GM18519 (cell line): Measurements from ENCODE around the gene PDGFA.
"Not testable (repeated sequence)": the region's sequence is repeated elsewhere in the genome, so short reads cannot be mapped to it uniquely, and the experiment has no call there.

Source experiments
- ATAC-seq: cut with Tn5 transposase; IDR thresholded peaks from one replicate; pipeline ENCODE4 v1.9.1; 2021; ENCODE audit warnings: mild to moderate bottlenecking, moderate library complexity; ENCODE audit not compliant: unreplicated experiment, low FRiP score

The PDGFA gene

DNA sequence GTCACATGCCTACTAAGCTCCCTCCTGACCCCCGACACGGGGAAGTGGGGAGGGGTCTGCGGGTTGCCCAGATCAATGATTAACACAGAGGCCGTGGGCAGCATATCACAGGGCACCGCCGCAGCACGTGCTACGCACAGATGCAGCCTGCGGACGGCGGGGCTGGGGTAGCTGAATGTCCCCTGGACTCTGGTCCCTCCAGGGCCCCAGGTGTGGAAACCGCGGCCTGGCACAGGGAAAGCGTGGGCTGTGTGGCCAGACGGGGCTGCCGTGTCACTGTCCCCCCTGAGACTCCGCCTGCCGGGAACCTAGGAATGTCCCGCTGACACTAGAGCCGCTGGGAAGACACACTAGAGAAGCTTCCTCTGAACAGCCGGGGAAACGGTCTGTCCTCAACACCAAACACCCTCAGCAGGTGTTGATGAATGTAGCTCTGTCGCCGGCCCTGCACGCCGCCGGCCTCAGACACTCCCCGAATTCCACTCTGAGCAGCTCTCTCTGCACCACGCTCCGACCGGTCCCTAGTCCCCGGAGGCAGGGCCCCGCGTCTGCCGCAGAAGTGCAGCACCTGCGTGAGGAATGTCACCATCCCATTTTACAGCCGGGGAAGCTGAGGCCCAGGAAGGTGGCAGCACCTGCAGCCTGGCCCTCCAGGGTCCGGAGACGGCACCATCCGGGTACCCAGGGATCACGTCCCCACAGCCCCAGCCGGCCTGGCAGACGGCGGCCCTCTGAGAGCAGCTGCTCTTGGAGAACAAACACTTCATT, 33.4 kb upstream of the PDGFA start:
- no peak for ATAC-seq

DNA sequence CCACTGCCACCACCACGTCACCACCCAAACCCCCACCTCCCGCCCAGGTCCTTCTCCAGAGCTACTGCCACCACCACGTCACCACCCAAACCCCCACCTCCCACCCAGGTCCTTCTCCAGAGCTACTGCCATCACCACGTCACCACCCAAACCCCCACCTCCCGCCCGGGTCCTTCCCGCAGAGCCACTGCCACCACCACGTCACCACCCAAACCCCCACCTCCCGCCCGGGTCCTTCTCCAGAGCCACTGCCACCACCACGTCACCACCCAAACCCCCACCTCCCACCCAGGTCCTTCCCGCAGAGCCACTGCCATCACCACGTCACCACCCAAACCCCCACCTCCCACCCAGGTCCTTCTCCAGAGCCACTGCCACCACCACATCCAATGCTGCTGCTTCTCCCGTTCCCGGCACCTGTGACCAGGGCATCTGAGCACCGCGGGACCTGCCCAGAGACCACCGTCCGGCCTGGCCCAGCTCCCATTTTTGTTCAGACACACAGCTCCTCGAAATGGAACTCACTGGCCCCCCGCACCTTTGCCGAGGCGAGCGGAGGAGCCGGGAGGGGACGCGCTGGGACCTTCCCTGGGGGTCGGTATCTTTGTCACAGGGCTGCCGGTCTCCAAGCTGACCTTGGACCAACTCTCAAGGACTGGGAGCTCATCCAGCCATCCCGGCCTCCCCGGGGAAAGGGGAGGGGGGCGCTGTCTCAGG, 32.7 kb upstream of the PDGFA start:
- not testable (repeated sequence) for ATAC-seq

DNA sequence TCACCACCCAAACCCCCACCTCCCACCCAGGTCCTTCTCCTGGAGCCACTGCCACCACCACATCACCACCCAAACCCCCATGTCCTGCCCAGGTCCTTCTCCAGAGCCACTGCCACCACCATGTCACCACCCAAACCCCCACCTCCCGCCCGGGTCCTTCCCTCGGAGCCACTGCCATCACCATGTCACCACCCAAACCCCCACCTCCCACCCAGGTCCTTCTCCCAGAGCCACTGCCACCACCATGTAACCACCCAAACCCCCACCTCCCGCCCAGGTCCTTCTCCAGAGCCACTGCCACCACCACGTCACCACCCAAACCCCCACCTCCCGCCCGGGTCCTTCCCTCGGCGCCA, 31.9 kb upstream of the PDGFA start:
- ATAC-seq: not testable (repeated sequence)

DNA sequence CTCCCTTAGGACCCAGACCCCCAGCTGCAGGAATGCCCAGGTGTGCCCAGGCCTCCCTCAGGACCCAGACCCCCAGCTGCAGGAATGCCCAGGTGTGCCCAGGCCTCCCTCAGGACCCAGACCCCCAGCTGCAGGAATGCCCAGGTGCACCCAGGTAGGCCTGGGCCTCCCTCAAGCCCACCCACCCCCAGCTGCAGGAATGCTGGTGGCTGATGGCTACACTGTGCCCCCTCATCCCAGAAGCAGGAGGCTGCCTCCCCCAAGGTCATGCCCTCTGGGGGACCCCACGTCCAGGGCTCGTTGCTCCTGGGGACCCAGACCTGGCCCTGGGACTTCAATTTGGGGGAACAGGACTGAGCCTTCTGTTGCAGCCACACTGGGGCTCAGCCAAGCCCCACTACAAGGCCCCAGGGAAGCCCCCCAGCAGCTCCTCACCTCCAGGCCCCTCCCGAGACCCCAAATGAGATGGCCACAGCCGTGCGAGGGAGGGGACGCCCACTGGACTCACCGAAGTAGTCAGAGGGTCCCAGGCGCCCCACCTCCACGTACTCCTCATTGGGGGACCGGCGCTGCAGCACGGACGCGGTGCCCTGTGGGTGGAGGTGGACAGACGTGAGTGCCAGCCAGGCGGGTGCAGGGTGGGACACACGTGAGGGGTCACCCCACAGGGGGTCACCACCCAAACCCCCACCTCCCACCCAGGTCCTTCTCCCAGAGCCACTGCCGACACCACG, 31.4 kb upstream of the PDGFA start:
- no peak for ATAC-seq

DNA sequence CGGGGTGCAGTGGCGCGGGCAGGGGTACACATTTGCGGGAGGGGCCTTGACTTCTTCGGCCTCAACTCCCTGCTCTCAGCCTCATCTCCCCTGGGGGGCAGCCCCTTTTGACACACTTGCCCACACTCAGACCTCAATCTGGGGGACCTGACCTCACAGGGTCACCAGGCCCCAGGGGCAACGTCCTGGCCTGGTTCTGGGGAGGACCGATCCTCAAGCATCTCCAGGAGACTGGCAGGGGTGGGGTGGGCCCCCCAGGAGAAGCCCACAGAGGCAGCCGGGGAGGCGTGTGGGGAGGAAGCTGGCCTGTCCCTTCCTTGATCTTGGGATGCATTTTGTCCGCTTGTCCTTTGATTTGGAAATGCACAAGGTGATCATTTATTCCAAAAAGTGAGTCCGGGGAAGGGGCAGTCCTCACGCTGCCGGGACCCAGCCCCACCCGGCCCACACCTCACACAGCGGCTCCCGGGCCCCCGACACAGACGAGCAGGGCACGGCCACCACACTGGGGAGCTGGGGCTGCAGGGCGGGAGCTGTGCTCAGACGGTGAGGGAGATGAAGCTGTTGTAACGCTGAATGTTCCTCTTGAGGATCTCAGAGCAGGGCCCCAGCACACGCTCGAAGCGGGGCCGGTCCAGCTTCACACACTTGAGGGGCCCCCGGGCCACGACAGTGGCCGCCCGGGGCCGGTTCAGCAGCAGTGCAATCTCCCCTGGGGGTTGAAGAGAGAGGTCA, 30.4 kb upstream of the PDGFA start:
- no peak for ATAC-seq

DNA sequence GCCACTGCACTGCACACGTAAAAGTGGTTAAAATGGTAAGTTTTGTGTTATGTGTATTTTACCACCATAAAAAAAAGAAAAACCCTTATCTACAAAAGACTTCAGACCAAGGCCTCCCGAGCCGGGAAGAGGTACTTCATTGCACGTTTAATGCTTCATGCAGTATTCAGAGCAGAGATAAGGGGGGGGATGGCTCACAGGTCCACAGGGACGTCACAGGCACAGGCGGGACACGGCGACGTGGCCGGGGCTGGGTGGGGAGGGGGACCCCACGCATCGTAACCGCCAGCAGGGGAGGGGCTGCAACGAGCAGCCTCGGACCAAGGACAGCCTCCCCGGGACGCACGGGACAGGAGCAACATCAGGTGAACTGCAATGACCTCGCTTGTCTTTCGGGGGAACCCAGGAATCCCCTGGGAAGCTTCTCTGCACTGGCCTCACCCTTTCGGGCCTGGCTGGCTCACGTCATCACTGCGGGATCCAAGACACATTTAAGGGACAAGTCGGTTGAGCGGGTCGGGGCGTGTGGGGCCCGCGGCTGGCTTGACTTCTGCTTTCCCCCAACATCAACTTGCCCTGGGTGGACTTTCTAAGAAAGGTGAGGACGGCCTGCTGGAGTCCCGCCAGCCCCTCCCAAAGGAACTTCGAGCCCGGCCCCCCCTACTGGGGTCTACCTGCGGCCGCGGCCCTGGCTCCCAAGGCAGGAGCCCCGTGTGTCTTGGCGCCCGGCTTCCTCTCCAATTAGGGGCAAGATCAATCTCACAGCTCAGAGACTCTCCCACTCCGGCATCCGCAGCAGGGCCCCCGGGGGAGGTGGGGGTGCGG, 29.6 kb upstream of the PDGFA start:
- no peak for ATAC-seq

DNA sequence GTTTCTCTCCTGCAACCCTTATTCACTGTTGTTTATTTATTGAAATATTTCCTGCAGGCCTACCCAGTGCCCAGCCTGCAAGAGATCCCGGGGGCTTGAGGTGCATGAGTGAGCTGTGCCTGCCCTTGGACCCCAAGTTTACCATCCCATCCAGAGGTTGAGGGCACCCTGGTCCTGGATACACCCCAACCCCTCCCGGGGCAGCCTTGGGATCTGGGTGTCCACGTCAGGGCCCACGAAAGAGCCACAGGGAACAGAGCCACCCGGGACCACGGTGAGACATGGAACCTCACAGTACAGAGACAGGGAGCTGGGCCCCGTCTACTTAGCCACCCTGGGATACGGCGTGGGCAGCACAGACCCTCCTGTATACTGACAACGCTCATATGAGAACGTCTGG, 28.8 kb upstream of the PDGFA start:
- no peak for ATAC-seq

DNA sequence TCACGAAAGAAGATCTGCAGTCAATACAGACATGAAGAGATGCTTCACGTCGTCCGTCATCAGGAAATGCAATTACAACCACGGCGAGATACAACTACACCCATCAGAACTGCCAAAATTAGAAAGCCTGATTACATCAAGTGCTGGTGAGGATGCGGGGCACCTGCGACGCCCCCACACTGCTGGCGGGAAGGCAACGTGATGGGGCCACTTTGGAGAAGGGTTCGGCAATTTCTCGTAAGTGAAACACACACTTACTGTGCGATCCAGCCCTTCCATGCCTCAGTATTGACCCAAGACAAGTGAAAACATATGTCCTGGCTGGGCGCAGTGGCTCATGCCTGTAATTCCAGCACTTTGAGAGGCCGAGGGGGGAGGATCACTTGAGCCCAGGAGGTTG, 25.8 kb upstream of the PDGFA start:
- no peak for ATAC-seq

DNA sequence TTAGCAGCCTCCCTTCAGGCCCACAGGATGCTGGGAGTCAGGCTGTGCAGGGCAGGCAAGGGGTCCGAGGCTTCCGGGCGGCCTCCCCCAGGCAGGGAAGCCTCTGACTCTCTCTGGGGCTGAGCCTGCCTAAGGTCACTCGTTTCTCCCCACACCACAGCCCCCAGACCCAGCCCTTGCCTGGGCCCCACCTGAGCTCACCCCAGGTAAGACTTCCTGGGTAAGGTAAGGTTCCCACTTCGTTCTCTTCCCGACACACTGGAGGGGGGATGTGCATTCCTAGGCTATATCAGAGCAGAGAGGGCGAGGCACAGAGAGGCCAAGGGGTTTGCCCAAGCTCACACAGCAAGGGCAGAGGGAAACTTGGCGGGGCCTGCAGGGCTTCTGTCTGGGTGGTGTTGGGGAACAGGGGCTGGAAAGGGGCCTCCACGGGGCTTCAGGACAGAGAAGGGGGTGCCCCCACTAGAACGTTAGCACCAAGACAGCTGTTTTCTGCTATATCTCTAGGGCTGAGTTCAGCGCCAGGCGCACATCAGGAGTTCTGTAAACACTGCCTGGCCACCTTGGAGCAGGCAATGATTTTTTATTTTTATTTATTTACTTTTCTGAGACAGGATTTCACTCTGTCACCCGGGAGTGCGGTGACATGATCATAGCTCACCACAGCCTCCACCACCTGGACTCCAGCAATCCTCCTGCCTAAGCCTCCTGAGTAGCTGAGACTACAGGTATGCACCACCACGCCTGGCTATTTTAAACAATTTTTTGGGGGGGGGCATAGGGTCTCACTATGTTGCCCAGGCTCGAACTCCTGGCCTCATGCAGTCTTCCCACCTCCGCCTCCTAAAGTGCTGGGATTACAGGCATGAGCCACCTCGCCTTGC, 24.9 kb upstream of the PDGFA start:
- ATAC-seq: no peak

DNA sequence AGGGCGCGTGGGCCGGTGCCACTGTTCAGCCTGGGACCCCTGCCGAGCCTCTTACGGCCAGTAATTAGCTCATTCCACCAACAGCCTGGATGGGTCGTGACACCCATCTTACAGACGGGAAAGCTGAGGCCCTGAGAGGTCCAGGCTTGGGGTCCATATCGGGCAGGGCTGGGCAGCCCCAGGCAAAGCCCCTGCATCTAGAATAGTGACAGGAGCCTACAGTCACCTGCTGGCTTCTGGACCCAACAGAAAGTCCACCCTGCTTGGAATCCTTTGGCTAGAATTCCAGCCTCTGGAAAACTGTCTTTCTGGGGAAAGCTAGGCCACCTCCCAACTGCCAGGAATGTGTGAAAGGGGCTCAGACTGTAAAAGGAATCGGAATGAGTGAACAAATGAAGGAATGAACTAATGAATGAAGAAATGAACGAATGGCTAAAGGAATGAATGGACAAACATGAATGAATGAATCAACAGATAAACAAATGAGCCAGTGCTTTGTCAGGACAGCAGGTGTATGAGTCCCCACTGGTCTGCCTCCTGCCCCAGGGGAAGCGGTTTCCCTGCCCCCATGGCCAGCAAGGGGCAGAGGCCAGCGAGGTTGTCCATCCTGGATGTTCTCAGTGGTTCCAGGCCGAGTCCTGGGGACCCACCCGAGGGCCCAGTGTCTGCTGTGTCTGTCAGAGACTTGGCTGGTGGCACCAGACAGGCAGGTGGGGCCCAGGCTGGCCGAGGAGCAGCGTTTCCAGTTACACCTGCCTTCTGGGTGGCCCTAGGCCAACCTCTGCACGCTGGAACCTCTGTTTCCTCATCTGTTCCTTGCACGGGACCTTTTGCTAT, 24.1 kb upstream of the PDGFA start:
- no peak for ATAC-seq

DNA sequence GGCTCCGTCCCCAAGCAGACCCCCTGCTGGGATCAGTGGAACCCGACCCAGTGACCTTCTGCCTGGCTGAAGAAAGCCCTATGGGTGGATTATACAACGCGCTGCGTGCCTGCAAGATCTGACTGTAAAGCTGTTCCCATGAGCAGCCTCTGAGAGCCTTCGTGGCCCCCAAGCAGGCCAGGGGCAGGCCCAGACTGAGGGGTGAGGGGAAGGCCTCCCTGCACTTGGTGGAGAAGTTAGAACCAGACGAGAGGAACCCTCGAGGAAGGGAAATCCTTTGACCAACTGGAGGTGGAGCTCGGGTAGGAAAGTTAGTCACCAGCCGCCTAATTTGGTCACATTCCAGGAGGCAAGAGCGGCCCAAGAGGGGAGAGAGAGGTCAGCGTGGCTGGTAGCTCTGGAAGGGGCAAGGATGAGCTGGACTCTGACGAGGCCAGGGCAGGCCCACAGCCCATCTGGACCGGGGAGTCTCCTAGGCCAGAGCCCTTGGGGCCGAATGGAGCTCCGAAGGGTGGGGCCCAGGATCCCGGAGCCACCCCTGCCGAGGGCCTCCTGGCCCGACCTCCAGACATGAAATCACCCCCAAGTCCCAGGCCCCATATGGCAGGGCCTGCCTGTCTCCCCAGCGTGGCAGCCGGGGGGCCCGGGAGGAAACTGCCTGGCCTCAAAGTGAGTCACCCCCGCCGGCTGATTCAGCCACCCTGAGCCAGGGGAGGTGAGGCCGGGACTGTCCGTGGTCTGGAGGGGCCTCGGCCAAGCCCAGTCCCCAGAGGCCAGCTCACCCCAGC, 23.3 kb upstream of the PDGFA start:
- ATAC-seq: no peak

DNA sequence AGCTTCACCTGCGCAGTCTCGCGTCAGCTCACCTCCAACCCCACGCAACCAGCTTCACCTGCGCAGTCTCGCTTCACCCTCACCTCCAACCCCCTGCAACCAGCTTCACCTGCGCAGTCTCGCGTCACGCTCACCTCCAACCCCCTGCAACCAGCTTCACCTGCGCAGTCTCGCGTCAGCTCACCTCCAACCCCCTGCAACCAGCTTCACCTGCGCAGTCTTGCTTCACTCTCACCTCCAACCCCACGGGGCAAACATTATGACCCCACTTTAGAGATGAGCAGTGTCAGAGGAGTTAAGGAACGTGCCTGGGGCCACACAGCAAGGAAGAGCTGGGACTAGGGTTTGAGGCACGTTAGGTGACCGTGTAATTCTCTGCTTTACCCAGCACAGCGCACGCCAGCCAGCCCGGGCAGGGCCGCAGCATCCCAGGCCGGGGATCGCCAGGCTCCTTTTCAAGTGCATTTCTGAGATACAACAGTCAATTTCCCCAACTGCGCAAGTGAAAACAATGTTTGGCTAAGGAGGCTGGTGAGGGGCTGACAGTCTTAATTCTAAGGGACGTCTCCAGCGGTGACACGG, 22.6 kb upstream of the PDGFA start:
- ATAC-seq: no peak

DNA sequence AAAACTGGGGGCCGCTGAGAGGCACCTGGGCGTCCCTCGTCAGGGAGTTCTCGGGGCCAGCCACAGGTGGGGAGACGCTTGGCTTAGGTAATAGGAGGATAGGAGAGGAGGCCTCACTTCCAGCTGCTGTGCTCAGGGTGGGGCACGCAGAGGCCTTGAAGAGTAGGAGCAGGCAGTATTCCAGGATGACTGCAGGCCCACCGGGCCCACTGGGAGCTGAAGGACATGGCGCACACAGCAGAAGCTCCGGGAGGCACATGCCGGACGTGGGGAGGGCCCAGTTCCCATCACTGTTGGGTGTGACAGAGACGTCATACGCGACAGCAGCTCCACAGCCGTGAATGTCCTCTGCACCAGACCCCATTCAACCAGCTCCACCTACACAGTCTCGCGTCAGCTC, 22.0 kb upstream of the PDGFA start:
- ATAC-seq: no peak

DNA sequence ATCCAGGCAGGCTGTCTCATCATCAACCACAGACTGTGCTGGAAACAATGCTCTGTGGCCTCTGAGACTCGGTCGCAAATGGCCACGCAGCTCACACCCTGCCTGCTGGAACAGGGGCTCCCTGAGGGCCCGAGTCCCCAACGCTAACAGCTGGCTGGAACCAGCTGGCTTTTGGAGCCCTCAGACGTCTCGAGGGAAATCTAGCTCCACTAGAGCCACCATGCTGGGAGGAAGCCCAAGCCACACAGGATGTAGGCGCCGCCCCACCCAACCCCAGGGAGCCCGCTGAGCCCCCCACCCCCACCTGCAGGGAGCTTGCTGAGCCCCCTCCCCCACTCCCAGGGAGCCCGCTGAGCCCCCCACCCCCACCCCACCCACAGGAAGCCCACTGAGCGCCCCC, 21.4 kb upstream of the PDGFA start:
- ATAC-seq: no peak

DNA sequence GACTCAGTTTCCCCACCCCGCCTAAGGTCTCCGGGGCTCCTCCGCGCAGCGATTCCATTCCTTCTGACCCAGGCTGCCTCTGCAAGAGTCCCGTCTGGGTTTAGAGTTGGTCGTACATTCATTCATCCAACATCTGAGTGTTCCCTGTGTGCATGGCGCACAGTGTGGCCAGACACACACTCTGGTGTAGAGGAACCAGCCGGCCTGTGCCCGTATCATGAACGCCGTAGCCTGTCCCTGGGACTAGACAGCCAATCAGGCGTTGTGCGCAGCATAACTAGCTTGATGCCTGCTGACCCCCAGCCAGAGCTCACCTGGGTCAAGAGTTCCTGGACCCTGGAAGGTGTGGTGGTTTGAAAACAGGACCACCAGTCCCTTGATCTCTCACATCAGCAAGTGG, 20.9 kb upstream of the PDGFA start:
- ATAC-seq: no peak

DNA sequence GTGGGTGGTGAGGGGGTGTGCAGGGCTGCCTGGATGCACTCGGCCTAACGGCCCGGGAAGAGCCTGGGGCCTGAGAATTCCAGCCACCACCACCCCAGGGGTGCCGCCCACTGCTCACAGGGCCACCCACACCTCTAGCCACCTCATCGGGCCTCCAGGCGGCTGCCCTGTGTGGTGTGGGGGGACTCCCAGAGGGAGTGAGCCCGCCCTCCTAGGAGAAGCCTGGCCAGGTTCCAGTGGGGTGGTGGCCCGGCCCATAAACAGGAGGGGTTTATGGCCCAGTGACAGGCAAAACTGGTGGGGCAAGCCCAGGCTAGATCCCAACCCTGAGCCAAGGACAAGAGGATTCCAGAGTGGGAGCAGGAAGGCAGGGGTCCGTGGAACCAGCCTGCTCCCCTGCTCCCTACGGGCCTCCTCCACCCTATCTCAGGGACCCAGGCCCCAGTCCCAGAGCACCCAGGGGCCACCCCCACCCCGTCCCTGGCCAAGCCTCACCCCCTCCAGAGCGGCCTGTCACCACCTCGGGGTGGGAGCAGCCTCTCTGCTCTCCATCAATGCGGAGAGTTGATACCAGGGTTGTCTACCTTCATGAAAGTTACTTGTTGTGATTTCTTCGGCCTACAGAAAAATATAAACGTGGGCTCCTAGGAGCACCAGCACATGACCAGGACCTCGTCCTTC, 20.2 kb upstream of the PDGFA start:
- no peak for ATAC-seq
